Body of pancreas (tissue), 4 donors: Measurements from ENCODE around the gene KLK3.

Experiments used
- POLR2A ChIP-seq, 3 donors: fragments of 450-650 bp; IDR thresholded peaks; one replicate each; pipeline ENCODE4 v1.6.1; 2016; ENCODE audit warnings: antibody characterized with exemption in 3 of 3, mild to moderate bottlenecking in 2 of 3
- TF ChIP-seq, protein P1 (sequence below), 7 experiments: fragments of 450-650 bp in 4 of 7; fragments of 200-600 bp in 3 of 7; sonication (generic) in 3 of 7; IDR thresholded peaks; one replicate each; pipeline ENCODE4 v1.5.1; 2016 to 2019; ENCODE audit warnings: antibody characterized with exemption in 7 of 7

GRCh38 chr19:50835785-50836542 is 18.8 kb upstream of the KLK3 start:
- TF ChIP-seq, protein P1, sequence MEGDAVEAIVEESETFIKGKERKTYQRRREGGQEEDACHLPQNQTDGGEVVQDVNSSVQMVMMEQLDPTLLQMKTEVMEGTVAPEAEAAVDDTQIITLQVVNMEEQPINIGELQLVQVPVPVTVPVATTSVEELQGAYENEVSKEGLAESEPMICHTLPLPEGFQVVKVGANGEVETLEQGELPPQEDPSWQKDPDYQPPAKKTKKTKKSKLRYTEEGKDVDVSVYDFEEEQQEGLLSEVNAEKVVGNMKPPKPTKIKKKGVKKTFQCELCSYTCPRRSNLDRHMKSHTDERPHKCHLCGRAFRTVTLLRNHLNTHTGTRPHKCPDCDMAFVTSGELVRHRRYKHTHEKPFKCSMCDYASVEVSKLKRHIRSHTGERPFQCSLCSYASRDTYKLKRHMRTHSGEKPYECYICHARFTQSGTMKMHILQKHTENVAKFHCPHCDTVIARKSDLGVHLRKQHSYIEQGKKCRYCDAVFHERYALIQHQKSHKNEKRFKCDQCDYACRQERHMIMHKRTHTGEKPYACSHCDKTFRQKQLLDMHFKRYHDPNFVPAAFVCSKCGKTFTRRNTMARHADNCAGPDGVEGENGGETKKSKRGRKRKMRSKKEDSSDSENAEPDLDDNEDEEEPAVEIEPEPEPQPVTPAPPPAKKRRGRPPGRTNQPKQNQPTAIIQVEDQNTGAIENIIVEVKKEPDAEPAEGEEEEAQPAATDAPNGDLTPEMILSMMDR (IDR thresholded peaks at IDR 0.05) = peak in 1 of 7 experiments; percentile 15
- peak; percentile 80 to 83 (median 83) for TF ChIP-seq POLR2A (IDR thresholded peaks at IDR 0.05)
